NCI-H2107 (cell line): Measurements from ENCODE around the gene CDH13.

ENCODE experiments used
- DNase-seq: peaks from one replicate; lab custom pipeline; 2025; lab: John Stamatoyannopoulos, UW

The CDH13 gene

DNA sequence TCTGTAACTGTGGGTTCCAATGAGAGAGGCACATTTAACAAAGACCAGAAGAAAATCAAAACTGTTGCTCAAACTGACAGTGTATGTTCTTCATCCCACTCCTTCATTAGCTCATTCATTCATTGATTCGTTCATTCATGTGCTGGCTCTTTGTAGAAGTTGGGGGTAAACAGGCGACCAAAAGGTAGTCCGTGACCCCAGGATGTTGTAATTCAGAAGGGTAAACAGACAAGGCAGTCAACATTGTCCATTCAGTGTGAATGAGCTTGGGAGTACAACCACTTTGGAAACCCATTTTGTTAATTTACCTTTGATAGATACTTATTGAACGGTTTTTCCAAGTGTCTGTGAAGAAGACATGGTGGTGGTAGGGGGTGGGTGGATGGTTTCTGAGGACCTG is 26.1 kb downstream of the CDH13 start:
- no peak for DNase-seq

DNA sequence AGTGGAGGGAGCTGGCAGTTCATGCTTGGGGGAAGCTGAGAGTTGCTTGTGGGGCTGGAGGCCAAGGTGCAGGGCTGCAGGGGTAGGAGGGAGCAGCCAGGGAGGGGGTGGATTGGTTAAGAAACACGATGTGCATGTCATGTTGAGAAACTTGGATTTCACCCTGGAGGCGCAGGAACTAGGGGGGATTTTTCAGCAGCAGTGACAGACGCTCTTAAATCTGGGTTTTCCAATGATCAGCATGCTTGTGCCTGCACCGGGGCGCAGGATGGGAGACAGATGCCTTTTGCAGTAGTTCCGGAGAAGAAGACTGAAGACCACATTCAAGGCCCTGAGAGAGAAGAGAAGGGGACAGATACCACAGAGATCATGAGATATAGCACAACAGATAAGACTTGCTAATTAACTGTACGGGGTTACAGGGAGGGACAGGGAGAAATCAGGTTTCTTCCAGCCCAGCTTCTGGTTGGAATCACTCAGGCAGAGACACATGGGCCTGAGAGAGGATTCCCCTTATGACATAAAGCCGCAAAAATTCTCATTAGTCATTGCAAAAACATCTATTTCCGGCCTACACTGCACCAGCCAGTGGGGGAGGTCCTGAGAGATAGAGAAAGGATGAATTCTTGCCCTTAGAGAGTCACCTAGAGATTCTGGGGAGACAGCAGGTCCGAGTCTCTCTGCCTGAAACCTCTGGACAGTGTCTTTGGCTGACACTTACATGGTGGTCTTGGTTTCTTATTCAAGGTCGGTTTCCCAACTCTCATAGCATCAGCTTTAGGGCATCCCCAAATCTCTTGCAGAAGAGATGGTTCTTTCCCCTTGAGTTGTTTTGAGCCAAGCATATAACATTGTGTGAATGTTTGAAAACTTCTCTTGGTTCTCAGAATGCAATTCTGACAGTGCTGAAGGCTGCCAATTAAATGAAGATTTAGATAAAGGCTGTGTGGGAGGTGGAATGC is 27.1 kb downstream of the CDH13 start:
- no peak for DNase-seq

DNA sequence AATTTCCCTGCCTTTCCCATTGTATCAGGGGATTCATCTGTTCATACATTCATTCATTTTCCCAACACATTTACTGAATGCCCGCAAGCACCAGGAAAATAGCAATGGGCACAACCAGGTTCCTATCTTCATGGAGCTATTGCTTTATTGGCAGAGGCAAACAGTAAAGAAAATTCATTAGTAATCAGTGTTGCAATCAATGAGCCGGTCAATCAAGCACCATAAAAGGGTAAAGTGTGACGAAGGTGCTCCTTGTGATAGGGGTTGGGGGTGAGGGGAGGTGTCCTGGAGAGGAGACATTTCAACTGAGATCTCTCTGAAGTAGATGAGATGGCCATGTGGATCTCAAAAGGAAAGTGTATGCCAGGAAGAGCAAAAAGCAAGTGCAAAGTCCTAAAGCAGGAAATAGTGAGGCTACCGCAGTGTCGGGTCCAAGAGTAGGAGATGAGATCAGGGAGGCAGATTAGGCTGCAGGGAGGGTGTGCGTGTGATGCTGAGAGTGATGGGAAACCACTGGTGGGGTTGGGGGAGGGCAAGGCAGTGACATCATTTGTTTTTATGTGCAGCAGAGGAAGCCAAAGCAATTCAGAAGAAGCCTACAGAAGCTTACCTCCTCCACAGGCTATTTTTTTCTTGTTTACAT is 28.4 kb downstream of the CDH13 start:
- no peak for DNase-seq

DNA sequence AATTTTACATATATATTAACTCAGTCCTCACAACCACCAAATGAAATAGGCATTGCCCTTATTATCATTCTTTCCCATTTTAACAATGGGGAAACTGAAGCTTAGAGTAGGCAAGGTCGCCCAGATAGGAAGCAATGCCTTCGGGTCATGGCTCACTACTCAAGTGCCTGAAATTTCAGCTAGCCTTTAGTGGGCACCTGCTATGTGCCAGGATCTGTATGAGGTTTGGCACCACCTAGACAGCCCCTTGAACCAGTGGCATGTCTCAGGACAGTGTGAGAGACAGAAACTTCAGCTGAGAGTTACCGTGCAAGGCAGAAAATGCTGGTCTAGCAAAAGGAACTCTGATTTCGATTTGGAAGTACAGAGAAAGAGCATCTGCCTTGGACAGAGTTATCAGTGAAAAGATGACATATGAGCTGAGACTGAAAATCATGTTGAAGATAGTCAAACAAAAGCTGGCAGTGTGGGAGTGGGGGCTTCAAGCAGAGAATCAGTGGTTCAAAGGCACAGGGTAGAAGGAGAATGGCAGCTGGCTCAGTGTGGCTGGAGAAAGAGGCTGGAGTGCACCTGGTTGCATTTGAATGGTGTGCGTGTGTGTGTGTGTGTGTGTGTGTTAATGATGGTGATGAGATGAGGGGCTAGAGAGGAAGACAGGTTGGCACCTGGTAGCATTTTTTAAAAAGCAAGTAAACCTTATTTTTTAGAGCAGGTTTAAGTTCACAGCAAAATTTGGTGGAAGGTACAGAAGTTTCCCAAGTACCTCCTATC is 29.1 kb downstream of the CDH13 start:
- DNase-seq: no peak

DNA sequence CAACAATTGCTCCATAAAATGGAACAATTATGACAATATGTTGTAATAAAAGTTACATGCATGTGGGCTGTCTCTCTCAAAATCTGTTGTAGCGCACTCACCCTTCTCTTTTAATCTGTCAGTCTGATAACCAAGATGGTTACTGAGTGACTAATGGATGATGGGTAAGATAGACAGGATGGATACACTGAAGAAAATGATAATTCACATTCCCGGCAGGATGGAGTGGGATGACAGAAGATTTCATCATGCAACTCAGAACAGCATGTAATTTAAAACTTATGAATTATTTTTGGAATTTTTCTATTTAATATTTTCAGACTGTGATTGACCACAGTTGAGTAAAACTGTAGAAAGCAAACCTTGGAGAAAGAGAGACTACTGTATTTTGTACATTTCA is 30.5 kb downstream of the CDH13 start:
- DNase-seq: no peak

DNA sequence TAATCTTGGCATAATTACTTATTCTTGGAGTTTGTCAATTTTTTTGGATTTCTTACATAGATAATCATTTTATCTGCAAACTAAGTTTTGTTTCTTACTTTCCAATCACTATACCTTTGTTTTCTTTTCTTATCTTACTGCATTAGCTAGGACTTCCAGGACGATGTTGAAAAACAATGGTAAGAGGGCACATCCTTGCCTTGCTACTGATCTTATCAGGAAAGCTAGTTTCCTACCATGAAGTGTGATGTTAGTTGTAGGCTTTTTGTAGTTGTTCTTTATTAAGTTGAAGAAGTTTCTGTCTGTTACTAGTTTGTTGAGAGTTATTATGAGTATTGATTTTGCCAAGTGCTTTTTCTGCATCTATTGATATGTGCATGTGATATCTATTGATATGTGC is 31.0 kb downstream of the CDH13 start:
- DNase-seq: no peak

DNA sequence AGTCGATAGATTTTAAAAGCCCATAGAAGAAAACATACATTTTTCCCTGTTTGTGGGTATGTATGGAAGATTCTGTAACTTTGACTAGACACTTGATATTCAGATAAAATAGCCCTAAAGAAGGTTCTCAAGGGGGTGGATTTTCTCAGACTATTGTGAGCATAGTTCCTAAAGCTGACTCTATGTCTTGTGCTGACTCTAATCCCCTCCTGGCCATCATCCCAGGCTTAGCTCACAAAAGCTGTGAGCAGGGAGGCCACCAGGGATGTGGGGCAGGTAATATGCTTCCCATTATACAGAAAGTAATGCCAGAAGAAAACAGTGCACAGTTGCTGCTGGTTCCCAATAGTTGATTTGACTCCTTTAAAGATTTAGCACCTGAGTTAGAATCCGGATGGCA is 32.0 kb downstream of the CDH13 start:
- DNase-seq: no peak

DNA sequence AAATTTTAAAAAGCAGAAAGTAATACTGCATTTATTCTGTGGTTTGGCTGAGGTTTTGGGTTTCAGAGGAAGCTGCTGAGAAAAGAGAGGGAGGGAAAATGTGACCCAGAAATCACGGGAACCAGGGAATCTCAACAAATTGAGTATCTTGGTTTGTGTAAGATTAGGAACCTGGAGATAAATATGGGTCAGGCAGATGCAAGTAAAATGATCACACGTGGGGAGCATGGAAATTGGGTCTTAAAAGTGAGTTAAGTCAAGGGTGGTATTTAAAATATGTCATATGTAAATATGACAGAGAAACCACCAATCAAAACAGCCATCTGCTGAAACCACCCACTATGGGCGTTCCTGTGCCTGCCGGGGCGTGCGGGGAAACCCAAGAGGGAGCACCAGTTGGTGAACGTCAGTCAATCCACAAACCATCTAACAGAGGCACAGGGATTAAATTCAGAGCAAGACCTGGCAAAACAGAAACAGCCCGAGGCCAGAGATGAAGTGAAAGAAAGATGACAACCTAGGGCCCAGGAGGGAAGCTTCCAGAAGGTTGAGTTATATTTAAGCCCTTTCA is 33.4 kb downstream of the CDH13 start:
- DNase-seq: no peak

DNA sequence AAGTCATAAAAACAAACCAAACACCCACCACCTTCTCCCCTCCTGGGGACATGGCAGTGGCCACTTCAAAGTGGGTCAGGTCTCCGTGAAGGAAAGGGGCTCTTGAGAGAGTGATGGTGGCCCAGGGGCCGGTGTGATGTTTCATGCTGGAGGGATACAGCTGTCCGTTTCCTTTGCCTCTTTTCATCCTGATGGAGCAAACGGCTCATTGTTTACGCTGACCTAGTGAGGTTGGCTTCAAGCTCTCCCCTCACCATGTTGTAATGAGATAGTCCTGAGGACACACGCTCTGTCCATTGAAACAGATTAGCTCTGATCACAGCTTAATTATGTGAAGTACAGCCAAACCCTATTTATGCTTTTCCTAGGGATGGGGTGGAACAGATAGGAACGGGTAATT is 34.2 kb downstream of the CDH13 start:
- no peak for DNase-seq

DNA sequence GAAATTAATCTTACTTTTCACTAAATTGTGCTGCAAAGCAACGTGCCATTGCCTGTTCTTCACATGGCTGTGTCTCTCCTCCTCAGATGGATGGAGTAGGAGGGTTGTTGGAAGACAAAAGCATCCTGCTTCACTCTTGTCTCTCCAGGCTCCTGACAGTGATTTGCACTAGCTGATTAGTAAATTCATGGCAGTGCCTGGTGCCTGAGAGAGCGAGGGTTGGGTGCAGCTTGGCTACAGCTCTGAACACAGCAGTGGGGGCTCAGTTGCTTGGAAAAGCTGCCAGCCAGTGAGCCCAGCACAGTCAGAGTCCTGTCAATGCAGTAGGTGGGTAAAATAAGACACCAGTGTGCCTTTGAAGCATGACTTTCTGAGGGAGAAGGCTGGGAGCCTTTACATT is 37.4 kb downstream of the CDH13 start:
- DNase-seq: no peak

DNA sequence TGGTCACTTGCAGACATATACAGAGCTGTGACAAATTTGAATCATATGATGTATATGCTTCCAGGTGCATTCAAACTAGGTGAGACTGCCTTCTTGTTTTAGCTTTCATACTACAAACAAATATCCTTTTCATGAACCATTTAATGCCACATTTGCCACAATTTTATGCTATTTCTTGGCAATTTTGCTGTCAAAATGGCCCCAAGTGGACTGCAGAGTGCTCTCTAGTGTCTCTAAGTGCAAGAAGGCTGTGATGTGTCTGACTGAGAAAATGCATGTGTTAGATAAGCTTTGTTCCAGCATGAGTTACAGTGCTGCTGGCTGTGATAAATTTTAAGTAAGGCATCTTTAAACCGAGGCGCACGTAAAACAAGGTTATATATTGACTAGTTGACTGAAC is 38.3 kb downstream of the CDH13 start:
- no peak for DNase-seq

DNA sequence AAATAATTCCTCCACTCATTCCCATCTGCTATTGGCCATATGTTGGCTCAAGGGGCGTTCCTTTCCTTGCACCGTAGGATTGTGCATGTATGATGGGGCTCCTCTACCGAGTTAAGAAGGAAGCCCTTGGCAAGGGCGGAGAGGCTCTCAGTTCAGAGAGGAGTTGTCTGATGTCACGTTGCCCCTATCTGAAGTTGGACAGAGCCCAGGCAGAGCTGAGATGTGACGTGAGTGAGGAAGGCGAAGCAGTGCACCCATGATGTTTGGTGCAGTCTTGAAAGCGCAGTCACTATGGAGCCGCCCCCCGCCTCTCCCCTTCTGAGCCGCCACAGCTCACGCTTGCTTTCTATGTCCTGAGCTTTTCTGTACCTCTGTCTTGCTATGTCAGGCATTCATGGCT is 40.7 kb downstream of the CDH13 start:
- DNase-seq: no peak

DNA sequence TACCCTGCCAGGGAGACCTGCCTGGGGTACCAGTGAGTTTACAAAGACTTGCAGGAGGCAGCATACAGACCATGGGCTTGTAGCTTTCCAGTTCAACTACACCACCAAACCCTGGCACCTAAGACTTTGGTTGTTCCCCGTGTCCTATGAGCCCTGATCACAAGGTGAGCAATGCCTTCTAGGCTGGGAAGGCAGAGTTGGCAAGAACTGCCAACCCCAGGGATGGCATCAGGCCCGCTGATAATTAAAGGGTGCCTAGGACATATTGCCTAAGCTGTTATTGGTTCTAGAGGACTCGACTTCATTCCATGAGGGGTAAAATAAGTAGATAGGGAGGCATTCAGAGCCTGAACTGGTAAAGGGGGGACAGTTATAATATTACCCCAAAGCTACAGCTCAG is 41.3 kb downstream of the CDH13 start:
- no peak for DNase-seq

DNA sequence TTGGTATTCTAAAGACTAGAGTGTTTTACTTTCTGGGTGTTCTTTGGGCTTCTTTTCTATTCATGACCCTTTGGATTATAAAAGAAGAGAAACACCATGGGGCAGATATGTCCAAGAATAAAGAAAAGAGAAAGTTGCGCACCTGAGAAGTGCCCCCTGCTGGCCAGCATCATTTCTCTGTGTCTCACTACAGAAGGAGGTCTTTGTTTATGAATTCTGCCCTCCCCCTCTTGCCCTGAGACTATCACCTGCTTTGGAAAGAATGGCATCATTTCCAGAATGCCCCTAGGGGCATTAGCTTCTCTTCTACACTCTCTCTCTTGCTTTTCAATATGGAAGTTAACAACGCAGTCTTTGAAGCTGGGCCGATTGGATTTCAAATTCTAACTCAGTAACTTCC is 45.0 kb downstream of the CDH13 start:
- no peak for DNase-seq

DNA sequence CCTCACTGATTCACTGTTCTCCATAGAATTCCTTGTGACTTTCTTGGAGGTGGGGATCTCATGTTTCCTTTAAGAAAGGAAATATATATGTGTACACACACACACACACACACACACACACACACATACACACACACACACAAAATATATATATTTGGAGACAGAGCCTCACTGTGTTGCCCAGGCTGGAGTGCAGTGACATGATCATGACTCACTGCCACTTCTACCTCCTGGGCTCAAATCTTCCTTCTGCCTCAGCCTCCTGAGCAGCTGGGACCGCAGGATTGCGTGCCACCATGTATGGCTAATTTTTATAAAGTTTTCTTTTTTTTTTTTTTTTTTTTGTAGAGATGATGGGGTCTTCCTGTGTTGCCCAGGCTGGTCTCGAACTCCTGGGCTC is 45.9 kb downstream of the CDH13 start:
- DNase-seq: no peak

DNA sequence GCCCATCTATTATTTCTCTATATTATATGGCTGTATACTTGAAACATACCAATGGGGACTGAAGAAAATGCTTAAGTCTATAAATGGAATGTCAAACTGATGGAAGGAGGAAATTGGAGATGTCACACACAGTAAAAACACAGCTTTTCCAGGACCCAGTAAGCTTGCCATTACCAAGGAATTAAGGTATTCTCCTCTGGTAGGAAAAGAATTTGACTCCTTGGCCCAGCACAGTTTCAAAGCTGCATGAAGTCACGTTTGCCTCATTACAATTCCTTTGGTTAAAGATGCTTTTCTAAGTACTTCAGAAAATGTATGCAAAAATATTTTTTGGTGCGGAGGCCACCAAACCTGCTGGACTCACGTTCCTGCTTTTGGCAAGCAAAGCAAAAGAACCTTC is 48.5 kb downstream of the CDH13 start:
- no peak for DNase-seq

DNA sequence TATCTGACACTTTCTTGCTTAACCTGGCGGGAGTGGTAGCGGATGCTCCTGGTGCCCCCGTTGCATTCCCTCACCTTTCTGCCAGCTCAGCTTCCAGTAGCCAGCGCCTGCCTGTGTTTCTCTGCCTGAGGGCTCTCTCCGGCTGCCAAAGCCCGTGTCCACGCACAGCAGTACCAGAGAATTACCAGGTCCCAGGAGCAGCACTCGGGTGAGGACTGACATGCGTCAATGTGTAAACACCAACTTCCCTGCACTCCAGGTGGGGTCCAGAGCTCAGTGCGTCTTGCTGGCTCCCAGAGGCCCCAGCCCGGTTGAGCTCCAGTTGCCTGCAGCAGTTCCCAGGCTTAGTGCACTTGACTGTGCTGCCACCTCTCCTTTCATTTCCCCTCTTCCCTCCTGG is 54.8 kb downstream of the CDH13 start:
- DNase-seq: no peak

DNA sequence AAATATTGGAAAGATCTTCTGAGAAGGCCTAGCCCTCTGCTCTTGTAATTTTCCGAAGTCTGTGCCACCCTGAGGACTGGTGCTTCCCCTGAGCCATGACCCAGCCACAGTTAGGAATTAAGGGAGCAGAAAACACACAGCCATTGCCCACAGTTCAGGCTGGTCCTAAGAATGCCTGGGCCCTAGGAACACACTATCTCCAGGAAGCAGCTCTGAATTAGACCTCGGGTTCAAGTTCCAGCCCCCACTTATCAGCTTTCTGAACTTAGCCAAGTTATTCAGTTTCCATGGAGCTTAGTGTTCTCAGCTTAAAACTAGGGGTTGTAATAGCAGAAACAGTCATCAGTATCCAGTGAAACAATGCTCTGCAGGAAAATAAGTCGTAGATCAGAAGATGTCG is 56.0 kb downstream of the CDH13 start:
- DNase-seq: no peak

DNA sequence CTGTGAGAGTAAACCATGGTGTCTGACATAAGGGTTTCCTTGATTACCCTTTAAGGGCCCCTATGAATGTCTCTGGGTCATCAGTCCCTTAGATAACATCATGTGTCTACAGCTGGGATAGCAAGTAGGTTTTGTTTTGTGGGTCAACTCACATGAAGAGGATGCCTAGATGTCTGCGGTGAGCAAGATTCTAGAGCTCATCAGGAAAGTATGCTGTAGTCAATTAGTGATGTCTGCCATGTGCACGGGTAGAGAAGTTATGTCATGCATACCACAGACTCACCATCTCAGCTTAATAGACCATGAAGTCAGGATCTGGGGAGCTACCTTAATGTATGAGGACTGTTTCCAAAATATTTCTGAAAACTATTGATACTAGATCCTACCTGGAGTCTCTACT is 57.5 kb downstream of the CDH13 start:
- no peak for DNase-seq

DNA sequence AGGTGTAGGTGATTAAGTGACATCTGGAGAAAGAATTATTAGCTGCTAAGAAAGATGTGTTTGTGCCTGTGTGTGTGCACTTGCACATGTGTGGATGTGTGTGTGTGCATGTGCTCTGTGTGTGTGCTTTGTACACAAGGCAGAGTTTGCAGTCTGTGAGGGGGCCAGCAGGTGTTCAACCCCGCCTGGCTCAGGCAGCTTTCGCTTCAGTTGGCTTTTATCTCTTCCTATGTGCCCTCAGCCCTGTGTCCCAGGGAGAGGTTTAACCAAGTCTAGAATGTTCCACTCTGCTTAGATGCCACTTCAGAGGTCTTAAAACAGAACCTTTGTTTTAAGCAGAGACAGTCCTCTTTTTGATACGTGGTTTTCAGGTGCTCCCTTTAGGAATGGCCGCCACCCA is 58.8 kb downstream of the CDH13 start:
- no peak for DNase-seq

DNA sequence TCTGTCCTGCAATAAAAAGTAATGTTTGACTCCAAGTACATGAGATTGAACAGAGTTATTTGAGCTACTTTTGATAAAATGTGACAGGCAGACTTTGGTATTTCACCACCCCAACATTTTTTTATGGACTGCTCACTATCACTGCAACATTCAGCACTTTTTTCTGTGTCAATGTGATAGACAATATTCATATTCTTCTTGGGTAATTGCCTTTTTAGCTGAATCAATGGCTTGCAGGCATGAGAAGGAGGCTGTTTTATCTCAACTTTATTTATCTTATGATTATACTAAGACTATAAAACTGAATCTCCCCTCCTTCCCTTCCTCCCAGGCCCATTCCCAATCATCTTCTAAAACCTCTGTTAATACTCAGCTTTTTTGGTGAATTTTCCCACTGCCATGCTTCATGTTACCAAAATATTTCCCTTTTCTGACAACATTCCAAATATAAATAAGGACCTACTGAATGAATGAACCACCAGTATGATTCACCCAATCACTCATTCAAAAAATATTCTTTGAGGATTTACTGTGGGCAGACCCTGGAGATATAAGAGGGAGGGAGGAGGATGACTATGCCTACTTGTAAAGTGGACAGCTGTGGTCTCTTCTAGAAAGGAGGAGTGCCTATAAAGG is 67.6 kb downstream of the CDH13 start:
- no peak for DNase-seq

DNA sequence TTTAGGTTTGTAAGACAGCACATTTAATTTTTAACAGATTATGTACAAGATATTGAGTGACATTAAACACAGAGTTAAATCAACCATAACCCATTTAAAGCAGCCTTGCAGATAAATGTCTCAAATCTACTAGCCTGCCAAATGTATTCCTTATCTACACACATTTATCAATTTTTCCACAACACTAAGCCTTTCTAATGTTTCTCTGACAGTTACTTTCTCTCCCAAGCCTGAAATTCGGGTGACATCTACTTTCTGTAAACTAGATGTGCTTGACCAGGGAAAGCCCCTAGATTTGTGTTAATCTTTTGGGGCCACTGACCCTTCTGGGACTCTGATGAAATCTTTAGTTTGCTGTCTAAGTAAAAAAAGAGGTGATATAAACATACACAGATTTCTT is 69.0 kb downstream of the CDH13 start:
- no peak for DNase-seq
